GM21423 (cell line): Measurements from ENCODE around the gene SPTBN1.

ENCODE experiments used
- ATAC-seq: cut with Tn5 transposase; IDR thresholded peaks from one replicate; pipeline ENCODE4 v1.9.1; 2021; ENCODE audit warnings: mild to moderate bottlenecking, moderate library complexity; ENCODE audit not compliant: unreplicated experiment

The SPTBN1 gene

DNA sequence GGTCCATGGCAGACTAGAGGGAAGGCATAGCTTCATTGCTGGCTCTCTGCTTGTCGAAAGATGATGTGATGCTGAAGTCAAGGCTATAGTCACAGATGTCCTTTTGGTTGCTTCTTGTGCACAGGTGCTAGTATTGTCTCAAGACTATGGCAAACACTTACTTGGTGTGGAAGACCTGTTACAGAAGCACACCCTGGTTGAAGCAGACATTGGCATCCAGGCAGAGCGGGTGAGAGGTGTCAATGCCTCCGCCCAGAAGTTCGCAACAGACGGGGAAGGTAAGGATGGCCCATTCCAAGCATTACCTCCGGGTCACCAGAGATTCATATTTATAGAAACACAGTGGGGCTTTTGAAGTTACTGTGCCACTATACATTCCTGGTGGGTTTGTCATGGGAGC lies 171.8 kb downstream of the SPTBN1 start:
- no peak for ATAC-seq

GRCh38 chr2:54628418-54628817 lies 172.3 kb downstream of the SPTBN1 start:
- no peak for ATAC-seq

- ATAC-seq, result no peak
Measured at GRCh38 chr2:54628957-54629356, 172.8 kb downstream of the SPTBN1 start.

- ATAC-seq, result no peak
Measured at GRCh38 chr2:54629390-54629789, 173.3 kb downstream of the SPTBN1 start.

GRCh38 chr2:54629914-54630857 lies 174.1 kb downstream of the SPTBN1 start:
- no peak for ATAC-seq

DNA sequence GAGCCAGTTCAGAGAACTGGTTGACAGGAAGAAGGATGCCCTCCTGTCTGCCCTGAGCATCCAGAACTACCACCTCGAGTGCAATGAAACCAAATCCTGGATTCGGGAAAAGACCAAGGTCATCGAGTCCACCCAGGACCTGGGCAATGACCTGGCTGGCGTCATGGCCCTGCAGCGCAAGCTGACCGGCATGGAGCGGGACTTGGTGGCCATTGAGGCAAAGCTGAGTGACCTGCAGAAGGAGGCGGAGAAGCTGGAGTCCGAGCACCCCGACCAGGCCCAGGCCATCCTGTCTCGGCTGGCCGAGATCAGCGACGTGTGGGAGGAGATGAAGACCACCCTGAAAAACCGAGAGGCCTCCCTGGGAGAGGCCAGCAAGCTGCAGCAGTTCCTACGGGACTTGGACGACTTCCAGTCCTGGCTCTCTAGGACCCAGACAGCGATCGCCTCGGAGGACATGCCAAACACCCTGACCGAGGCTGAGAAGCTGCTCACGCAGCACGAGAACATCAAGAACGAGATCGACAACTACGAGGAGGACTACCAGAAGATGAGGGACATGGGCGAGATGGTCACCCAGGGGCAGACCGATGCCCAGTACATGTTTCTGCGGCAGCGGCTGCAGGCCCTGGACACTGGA lies 174.9 kb downstream of the SPTBN1 start:
- no peak for ATAC-seq

DNA sequence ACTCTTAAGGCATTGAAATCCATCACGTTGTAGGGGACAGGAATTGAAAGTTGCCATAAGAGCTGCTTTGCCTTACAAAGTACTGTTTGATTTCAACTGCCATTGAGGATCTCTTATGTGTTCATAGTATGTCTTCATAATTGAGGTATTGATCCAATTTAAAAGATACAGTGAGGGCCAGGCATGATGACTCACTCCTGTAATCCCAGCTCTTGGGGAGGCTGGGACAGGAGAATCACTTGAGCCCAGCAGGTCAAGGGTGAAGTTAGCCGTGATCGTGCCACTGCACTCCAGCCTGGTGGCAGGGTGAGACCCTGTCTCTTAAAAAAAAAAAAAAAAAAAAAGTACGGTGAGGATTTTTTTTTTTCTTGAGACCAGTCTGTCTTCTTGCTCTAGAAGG lies 175.6 kb downstream of the SPTBN1 start:
- ATAC-seq, result no peak

GRCh38 chr2:54632733-54633692 lies 176.9 kb downstream of the SPTBN1 start:
- ATAC-seq, result no peak

GRCh38 chr2:54634021-54634420 lies 177.9 kb downstream of the SPTBN1 start:
- no peak for ATAC-seq

GRCh38 chr2:54634564-54635511 lies 178.7 kb downstream of the SPTBN1 start:
- ATAC-seq, result peak; percentile 63

GRCh38 chr2:54635554-54636152 lies 179.5 kb downstream of the SPTBN1 start:
- ATAC-seq, result no peak

- no peak for ATAC-seq
Measured at GRCh38 chr2:54636415-54637139, 180.4 kb downstream of the SPTBN1 start.

DNA sequence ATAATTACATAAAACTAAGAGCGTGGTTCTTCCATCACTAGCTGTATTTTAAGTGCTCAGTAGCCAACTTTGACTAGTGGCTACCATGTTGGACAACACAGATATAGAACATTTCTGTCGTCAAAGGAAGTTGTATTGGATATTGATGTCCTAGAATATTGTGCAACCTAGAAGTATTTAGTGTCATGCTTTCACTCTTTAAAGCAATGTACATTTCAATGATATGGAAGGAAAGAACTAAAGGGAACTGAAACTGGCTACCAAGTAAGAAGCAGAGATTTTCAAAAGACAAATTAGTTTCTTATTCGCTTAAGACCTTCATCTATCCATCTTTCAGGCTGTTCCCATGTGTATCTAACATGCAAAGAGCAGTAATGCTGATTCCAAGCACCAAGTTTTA lies 182.0 kb downstream of the SPTBN1 start:
- peak; percentile 30 for ATAC-seq

DNA sequence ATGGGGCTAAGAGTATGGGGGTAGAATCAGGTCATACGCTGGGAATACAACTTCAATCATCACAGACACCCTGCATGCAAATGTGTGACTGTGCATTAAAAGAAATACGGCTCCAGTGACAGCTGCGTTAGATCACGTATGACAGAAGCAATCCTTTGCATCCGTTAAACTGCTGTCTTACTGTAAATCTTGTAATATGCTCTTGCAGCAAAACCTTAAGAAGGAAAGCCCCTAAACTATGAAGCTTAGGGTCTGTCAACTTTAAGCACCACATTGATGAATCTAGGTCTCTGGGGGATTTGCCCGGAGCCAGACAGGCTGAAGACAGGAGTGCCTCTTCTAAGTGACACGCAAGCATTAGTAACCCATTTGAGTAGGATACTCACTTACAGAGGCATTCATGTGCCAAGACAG lies 182.7 kb downstream of the SPTBN1 start:
- ATAC-seq, result no peak

DNA sequence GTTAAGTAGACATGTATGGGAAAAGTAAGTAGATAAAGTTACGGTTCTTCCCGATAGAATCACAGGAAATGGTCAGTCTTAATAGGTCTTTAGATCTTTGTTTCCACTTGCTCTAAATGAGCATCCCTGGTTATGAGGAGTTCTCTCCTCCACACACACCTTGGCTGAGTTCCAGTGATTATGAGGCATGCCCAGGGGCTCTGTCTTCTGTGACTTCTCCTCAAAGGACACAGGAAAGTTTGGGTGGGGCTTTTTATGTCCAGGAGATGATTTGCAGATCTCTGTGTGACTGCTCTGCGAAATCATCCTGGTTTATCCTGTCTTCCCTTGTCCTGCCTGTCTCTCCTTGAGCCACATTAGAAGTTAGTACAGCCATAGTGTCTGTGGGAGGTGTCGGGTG lies 183.5 kb downstream of the SPTBN1 start:
- no peak for ATAC-seq

- ATAC-seq, result no peak
Measured at GRCh38 chr2:54640834-54641540, 184.9 kb downstream of the SPTBN1 start.

DNA sequence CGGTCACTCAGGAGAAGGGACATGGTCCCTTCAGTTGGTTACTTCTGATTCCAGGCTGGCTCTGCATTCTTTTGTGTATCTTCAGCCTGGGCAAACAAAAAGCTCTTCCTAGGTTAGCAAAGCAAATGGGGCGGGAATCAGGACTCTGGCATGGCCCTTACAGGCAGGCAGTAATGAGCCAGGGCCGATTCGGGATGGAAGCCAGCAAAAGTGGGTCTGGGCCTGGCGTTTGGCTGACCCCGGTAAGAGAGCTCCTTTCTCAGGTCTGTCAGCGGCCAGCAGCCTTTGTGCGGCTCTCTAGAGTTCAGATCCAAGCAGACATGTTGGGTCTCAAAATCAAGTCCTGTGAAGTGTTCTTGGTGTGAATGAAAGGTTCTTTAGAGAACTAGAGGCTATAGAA lies 185.9 kb downstream of the SPTBN1 start:
- no peak for ATAC-seq

DNA sequence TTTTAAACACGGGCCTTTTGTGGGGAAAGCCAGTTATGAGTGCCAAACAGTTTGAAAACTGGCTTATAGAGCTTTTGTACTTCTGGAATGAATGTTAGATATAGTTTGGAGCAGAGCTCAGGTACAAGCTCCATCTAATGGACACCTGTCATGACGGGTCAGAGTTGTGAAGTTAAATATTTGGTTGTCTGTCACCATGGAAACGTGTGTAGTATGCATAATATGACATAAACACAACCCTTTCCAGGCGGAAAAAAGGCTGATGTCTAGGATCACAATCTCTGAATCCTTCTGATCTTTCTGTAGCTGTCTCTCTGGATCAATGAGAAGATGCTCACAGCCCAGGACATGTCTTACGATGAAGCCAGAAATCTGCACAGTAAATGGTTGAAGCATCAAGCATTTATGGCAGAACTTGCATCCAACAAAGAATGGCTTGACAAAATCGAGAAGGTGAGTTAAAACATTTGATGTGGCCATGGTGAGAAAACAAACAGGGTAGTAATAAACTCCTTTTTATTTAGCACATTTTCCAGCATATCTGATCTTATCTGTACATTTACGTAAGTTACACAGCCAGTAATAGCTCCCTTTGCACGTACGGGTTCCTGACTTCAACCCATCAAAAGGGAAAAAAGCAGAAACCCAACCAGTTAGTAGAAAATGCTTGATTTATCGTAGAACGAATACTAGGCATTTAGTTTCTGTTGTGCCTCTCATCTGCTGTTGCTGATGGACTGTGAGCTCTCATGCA lies 186.7 kb downstream of the SPTBN1 start:
- no peak for ATAC-seq
